K562 (cell line): ENCODE measurements around the gene CFAP410. TPM values are rescaled to one million over a fixed set of nuclear protein-coding genes. Genes with fewer than 3 reads are reported as not detected.

ENCODE experiments used
- ATAC-seq: fragments of 200-7000 bp; cut with Tn5 transposase; 3 replicates; pipeline ENCODE4 v1.9.1; 2020; ENCODE audit warnings: moderate library complexity
- BruUV-seq: library from RNA; stranded (reverse); fragments of 400-500 nt; replicated peaks from 2 replicates; lab custom pipeline; 2021; lab: Mats Ljungman, UMichigan
- CTCF ChIA-PET: fragments of 300-600 bp; formaldehyde crosslinking; extraction: SDS; loops from one replicate; lab custom pipeline; 2021; ENCODE audit warnings: low intra/inter-chr PET ratio; lab: Yijun Ruan, JAX
- POLR2A ChIA-PET: fragments of 300-600, 350-650 bp; sonication (Branson Sonifier 250); formaldehyde crosslinking; extraction: SDS; loops from one replicate; lab custom pipeline; 2021; ENCODE audit warnings: antibody characterized with exemption, inconsistent platforms; lab: Yijun Ruan, JAX
- DNase-seq, 4 experiments: peaks; one replicate each; pipeline versions ENCODE4 v3.0.0 to v3.0.0-alpha.2; 2011 to 2018; ENCODE audit warnings: low spot score in 3 of 4, mixed read lengths in 3 of 4; ENCODE audit errors: extremely low read depth in 1 of 4
- FAIRE-seq: peaks from 2 replicates; lab custom pipeline; 2011; peaks lifted over from hg19 to GRCh38; lab: Jason Lieb, UNC
- H2AFZ ChIP-seq: 2 replicates; pipeline ENCODE4 v1.6.0; 2011; ENCODE audit warnings: low read depth, low read length, control low read depth, inconsistent platforms
- H3K27ac ChIP-seq: fragments of 200-600 bp; 3 replicates; pipeline ENCODE4 v1.8.0; 2011; ENCODE audit warnings: low read depth, mild to moderate bottlenecking, control low read depth, inconsistent platforms, low read length, moderate library complexity, mixed read lengths; ENCODE audit errors: extremely low read depth
- H3K27me3 ChIP-seq, 2 experiments: fragments of 300-600 bp in 1 of 2; 2 replicates in 1 of 2; 3 replicates in 1 of 2; pipeline versions ENCODE4 v1.6.0 to v1.8.0; 2011; ENCODE audit warnings: inconsistent platforms in 2 of 2, low read length in 2 of 2, mild to moderate bottlenecking in 1 of 2, mixed read lengths in 1 of 2, moderate library complexity in 1 of 2; ENCODE audit not compliant: control insufficient read depth in 2 of 2, insufficient read depth in 2 of 2
- H3K36me3 ChIP-seq: fragments of 300-600 bp; 3 replicates; pipeline ENCODE4 v1.8.0; 2011; ENCODE audit warnings: mild to moderate bottlenecking, low read length, inconsistent platforms; ENCODE audit not compliant: control insufficient read depth, insufficient read depth
- H3K4me1 ChIP-seq, 2 experiments: fragments of 200-600 bp in 1 of 2; replicated peaks in 1 of 2; 2 replicates in 1 of 2; 3 replicates in 1 of 2; pipeline versions ENCODE4 v1.5.1 to v1.8.0; 2011; ENCODE audit warnings: inconsistent platforms in 2 of 2, low read length in 2 of 2, mild to moderate bottlenecking in 1 of 2, mixed read lengths in 1 of 2, moderate library complexity in 1 of 2; ENCODE audit not compliant: control insufficient read depth in 2 of 2, insufficient read depth in 2 of 2
- H3K4me2 ChIP-seq: 2 replicates; pipeline ENCODE4 v1.6.1; 2011; ENCODE audit warnings: low read length, control low read depth, inconsistent platforms, mixed read lengths; ENCODE audit not compliant: insufficient read depth
- H3K4me3 ChIP-seq: fragments of 200-600 bp; sonication (generic), shearing (Covaris generic); 2 replicates; pipeline ENCODE4 v1.5.1; 2016; ENCODE audit warnings: control low read depth, inconsistent platforms
- H3K79me2 ChIP-seq: fragments of 200-600 bp; 3 replicates; pipeline ENCODE4 v1.8.0; 2011; ENCODE audit warnings: low read length, inconsistent platforms; ENCODE audit not compliant: control insufficient read depth, insufficient read depth
- H3K9ac ChIP-seq, 2 experiments: 2 replicates each; pipeline versions ENCODE4 v1.6.0 to v1.6.1; 2011; ENCODE audit warnings: low read depth in 2 of 2, low read length in 2 of 2, control low read depth in 1 of 2, inconsistent platforms in 1 of 2, mild to moderate bottlenecking in 1 of 2, mixed read lengths in 1 of 2; ENCODE audit not compliant: insufficient read depth in 1 of 2
- H3K9me1 ChIP-seq: one replicate; pipeline ENCODE4 v1.6.0; 2011; ENCODE audit warnings: inconsistent platforms, mild to moderate bottlenecking, low read length, moderate library complexity; ENCODE audit not compliant: control insufficient read depth, insufficient read depth
- H3K9me3 ChIP-seq: replicated peaks from 2 replicates; pipeline ENCODE4 v1.5.1; 2011; ENCODE audit warnings: low read depth, low read length, inconsistent platforms; ENCODE audit not compliant: control insufficient read depth, insufficient read depth
- H4K20me1 ChIP-seq: replicated peaks from 2 replicates; pipeline ENCODE4 v1.6.1; 2011; ENCODE audit warnings: low read length, inconsistent platforms, mixed read lengths; ENCODE audit not compliant: control insufficient read depth, insufficient read depth
- COPS2 ChIP-seq: fragments of 450-650 bp; conservative IDR thresholded peaks from 2 replicates; pipeline ENCODE4 v1.6.1; 2016; ENCODE audit warnings: mild to moderate bottlenecking, moderate library complexity
- HMGN3 ChIP-seq: IDR thresholded peaks from 2 replicates; pipeline ENCODE4 v1.6.1; 2011; ENCODE audit warnings: borderline replicate concordance, low read depth, mild to moderate bottlenecking, mixed read lengths, low read length; ENCODE audit not compliant: insufficient read length; ENCODE audit errors: extremely low read depth
- NR2C2 ChIP-seq, 2 experiments: fragments of 200-800 bp in 1 of 2; sonication (Bioruptor generic) in 1 of 2; sonication (generic) in 1 of 2; formaldehyde crosslinking in 1 of 2; IDR thresholded peaks; 2 replicates each; pipeline versions ENCODE4 v1.6.1 to v1.8.0; 2016 to 2022; ENCODE audit warnings: mild to moderate bottlenecking in 1 of 2, missing compliant biosample characterization in 1 of 2, missing genetic modification characterization in 1 of 2, missing genetic modification reagents in 1 of 2
- POLR2G ChIP-seq: fragments of 200-400 bp; formaldehyde crosslinking; IDR thresholded peaks from 2 replicates; pipeline ENCODE4 v1.6.1; 2017; ENCODE audit warnings: low read depth, mild to moderate bottlenecking, antibody characterized with exemption, low read length, moderate library complexity
- RBFOX2 ChIP-seq: fragments of 200-400 bp; formaldehyde crosslinking; IDR thresholded peaks from 2 replicates; pipeline ENCODE4 v1.6.1; 2017; ENCODE audit warnings: low read depth, mild to moderate bottlenecking, low read length, moderate library complexity
- ZNF444 ChIP-seq: fragments of 250-450 bp; sonication (Bioruptor Pico); IDR thresholded peaks from 2 replicates; pipeline ENCODE4 v1.4.0; 2020; ENCODE audit warnings: mild to moderate bottlenecking, moderate library complexity
- WGBS: fragments of 100-300 bp; shearing (Covaris generic); methylation state at CpG from one replicate; pipeline ENCODE4 v1.1.6; 2016; ENCODE audit warnings: low coverage, mixed read lengths; ENCODE audit not compliant: insufficient coverage; ENCODE audit errors: missing lambda C conversion rate; 5-methylcytosine and 5-hydroxymethylcytosine counted together
- in situ Hi-C: fragments of 300-500 bp; cut with MboI; formaldehyde crosslinking; loops from 4 replicates; pipeline ENCODE4 v1.15.0; 2018; ENCODE audit warnings: inconsistent platforms, mixed read lengths
- intact Hi-C: fragments of 100-400 bp; cut with micrococcal nuclease; formaldehyde crosslinking; loops from 2 replicates; pipeline ENCODE4 v1.14.2; 2022
- polyA plus RNA-seq, 8 experiments: library from polyadenylated mRNA; depleted of rRNA in 4 of 8; stranded (reverse) in 5 of 8; unstranded in 3 of 8; fragments of >200 nt; fragmentation: Nextera tagmentation in 2 of 8; fragmentation: Illumina TruSeq in 1 of 8; extraction: Ambion mirVana in 2 of 8; extraction: Trizol in 1 of 8; gene quantifications; 2 replicates each; pipeline versions ENCODE4 v1.2.1 to v1.2.3, GENCODE V29; 2011 to 2014; ENCODE audit warnings: inconsistent platforms in 1 of 8, missing spikeins in 1 of 8
- total RNA-seq, 7 experiments: library from RNA; depleted of rRNA in 6 of 7; stranded (reverse); fragments of >200 nt in 6 of 7; fragmentation: Illumina TruSeq in 2 of 7; extraction: Trizol in 2 of 7; gene quantifications; 2 replicates each; pipeline versions ENCODE4 v1.2.1 to v1.2.3, GENCODE V29; 2011 to 2021; ENCODE audit warnings: low replicate concordance in 1 of 7

The CFAP410 gene
- total and polyA plus RNA-seq, 9 of the 15 experiments (the other 6 are each of a cell fraction or from before 2014, with no cell fraction given): 0.07 to 17.3 (median 2.3) TPM

DNA sequence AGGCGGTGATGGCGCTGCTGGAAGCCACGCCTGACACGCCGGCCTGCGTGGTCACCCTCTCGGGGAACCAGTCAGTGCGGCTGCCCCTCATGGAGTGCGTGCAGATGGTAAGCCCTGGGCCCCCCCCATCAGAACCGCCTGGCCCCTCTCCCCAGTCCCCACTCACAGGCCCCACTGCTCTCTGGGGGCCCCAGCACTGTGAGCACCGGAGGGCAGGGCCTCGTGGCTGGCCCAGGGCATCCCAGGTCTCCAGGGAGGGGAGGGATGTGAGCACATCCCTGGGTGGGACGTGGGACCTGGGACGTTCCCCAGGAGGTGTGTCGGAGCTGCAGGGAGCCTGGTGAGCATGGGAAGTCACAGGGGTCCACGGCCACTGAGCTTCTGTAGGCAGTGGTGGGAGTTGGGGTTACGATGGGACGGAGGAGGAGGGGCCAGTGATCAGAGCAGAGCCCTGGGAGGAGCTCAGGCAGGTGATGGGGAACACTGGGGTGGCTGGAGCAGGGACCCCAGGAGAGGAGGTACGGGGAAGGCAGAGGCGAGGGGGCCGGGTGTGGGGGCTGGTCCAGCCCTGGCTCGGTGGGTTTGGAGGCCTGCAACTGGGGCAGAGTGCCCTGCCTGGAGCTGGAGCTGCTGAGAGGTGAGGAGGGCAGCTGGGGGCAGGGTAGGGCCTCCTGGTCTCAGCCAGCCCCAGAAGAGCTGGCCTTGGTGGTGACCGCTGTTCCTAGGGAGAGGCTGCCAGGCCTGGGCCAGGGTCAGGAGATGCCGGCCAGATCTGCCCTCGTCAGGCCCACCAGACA is 20.5 kb downstream of the CFAP410 start:
- CTCF ChIA-PET: no interaction called here
- intact Hi-C loops: no loop called here
- no peak for FAIRE-seq

GRCh38 chr21:44317871-44318270 is 21.3 kb downstream of the CFAP410 start:
- no peak overlapping the region for H3K4me3 ChIP-seq
- intact Hi-C loops: no loop called here
- no peaks in the 10 kb centered on the region for H3K79me2 ChIP-seq
- H3K9me1 ChIP-seq: no peaks in the 10 kb centered on the region
- H3K9me3 ChIP-seq: no peaks in the 10 kb centered on the region
- TF ChIP-seq NR2C2 (CRISPR knock-in tag; IDR thresholded peaks at IDR 0.05) (no peak), NR2C2 (tag; IDR thresholded peaks at IDR 0.05) (no peak), HMGN3 (peak; percentile 46), ZNF444 (CRISPR knock-in tag) (no peak)
- TF ChIP-seq, all 486 proteins: peak for 1
- WGBS: 97% methylated on average over 22 of the region's 22 CpGs
- Histone ChIP-seq H4K20me1 (no peaks in the 10 kb centered on the region), H3K9ac (peak overlapping the region in 1 of 2 experiments; percentile 45; a peak in 1 of 4 replicates), H3K4me1 (peaks cover 0 to 30% of the 10 kb centered on the region in 2 experiments; a peak in 1 of 5 replicates), H3K27me3 (no peaks in the 10 kb centered on the region), H3K4me2 (no peak overlapping the region), H3K27ac (no peak overlapping the region), H3K36me3 (peaks cover 76% of the 10 kb centered on the region; the same call in 2 of the 3 replicates), H2AFZ (no peak overlapping the region)
- DNase-seq (no peak), ATAC-seq (no peak), FAIRE-seq (no peak)
- no TSS peak for BruUV-seq
- in situ Hi-C loops: no loop called here
- ChIA-PET CTCF (no interaction called here), POLR2A (no interaction called here)

More for the DNA sequence above, 20.5 kb downstream of the CFAP410 start:
- Histone ChIP-seq H3K79me2 (no peaks in the 10 kb centered on the region), H3K36me3 (peaks cover 75% of the 10 kb centered on the region; the same call in 2 of the 3 replicates), H3K4me3 (no peak overlapping the region), H3K4me2 (no peak overlapping the region), H3K27me3 (no peaks in the 10 kb centered on the region), H3K27ac (no peak overlapping the region), H4K20me1 (0 out of 2 replicates have a peak, but pooled peaks cover 5% of the 10 kb centered on the region), H3K4me1 (peaks cover 0 to 35% of the 10 kb centered on the region in 2 experiments; a peak in 1 of 5 replicates), H2AFZ (no peak overlapping the region), H3K9me1 (no peaks in the 10 kb centered on the region), H3K9me3 (no peaks in the 10 kb centered on the region), H3K9ac (0 out of 4 replicates have a peak overlapping the region, but pooled peaks of 1 of the 2 experiments have one; percentile 26)
- in situ Hi-C loops: no loop called here
- POLR2A ChIA-PET: interaction anchor here (0.8 to 1.5 kb wide), 3 partner anchors 11 to 16 kb away, joined by 3 to 5 read pairs (median 4); no protein-coding TSS in a partner anchor
- ATAC-seq (no peak), DNase-seq (no peak)
- BruUV-seq: no TSS peak
- TF ChIP-seq POLR2G (peak; percentile 54; the same call in 1 of the 2 replicates), COPS2 (no peak), RBFOX2 (0 out of 2 replicates have a peak, but pooled peaks have one; percentile 18)
- 93% methylated on average over 13 of the region's 25 CpGs for WGBS
